Peyer's patch (tissue), 4 donors: Measurements from ENCODE around the gene NPAS4. TPM values are rescaled to one million over a fixed set of nuclear protein-coding genes. Genes with fewer than 3 reads are reported as not detected.

ENCODE experiments used
- DNase-seq, 3 donors: peaks; one replicate each; pipeline ENCODE4 v3.0.0-alpha.2; 2017 to 2019
- H3K27ac ChIP-seq, 4 donors: fragments of 200-600 bp; sonication (generic); one replicate each; pipeline ENCODE4 v1.5.1; 2016 to 2019
- H3K27me3 ChIP-seq, 2 donors: fragments of 200-600 bp; sonication (generic); one replicate each; pipeline ENCODE4 v1.5.1; 2019
- H3K36me3 ChIP-seq, 3 donors: fragments of 200-600 bp; sonication (generic); one replicate each; pipeline ENCODE4 v1.5.1; 2016 to 2019
- H3K4me1 ChIP-seq, 4 donors: fragments of 200-600 bp; sonication (generic); one replicate each; pipeline ENCODE4 v1.5.1; 2016 to 2019
- H3K4me3 ChIP-seq, 4 donors: fragments of 200-600 bp; sonication (generic); 1 replicate in 3 of 4; 2 replicates in 1 of 4; pipeline ENCODE4 v1.5.1; 2016 to 2019; ENCODE audit warnings: mild to moderate bottlenecking in 1 of 4
- H3K9me3 ChIP-seq, 4 donors: fragments of 200-600 bp; sonication (generic); one replicate each; pipeline ENCODE4 v1.5.1; 2016 to 2019; ENCODE audit warnings: mild to moderate bottlenecking in 1 of 4
- POLR2A ChIP-seq, 2 donors: fragments of 450-650 bp; IDR thresholded peaks; one replicate each; pipeline ENCODE4 v1.5.1; 2017; ENCODE audit warnings: antibody characterized with exemption in 2 of 2, mild to moderate bottlenecking in 2 of 2, moderate library complexity in 2 of 2
- total RNA-seq, 4 donors: library from RNA; depleted of rRNA; stranded (reverse); fragments of >200 nt; gene quantifications; one replicate each; pipeline ENCODE4 v1.1.0, GENCODE V29; 2016
- TF ChIP-seq, protein P1 (sequence below), 6 experiments: fragments of 450-650 bp in 4 of 6; fragments of 200-600 bp in 2 of 6; sonication (generic) in 1 of 6; IDR thresholded peaks; one replicate each; pipeline ENCODE4 v1.5.1; 2017 to 2019; ENCODE audit warnings: antibody characterized with exemption in 6 of 6, mild to moderate bottlenecking in 3 of 6, moderate library complexity in 1 of 6

Gene NPAS4
- total RNA-seq, 4 donors from 2014 or later, result not detected

DNA sequence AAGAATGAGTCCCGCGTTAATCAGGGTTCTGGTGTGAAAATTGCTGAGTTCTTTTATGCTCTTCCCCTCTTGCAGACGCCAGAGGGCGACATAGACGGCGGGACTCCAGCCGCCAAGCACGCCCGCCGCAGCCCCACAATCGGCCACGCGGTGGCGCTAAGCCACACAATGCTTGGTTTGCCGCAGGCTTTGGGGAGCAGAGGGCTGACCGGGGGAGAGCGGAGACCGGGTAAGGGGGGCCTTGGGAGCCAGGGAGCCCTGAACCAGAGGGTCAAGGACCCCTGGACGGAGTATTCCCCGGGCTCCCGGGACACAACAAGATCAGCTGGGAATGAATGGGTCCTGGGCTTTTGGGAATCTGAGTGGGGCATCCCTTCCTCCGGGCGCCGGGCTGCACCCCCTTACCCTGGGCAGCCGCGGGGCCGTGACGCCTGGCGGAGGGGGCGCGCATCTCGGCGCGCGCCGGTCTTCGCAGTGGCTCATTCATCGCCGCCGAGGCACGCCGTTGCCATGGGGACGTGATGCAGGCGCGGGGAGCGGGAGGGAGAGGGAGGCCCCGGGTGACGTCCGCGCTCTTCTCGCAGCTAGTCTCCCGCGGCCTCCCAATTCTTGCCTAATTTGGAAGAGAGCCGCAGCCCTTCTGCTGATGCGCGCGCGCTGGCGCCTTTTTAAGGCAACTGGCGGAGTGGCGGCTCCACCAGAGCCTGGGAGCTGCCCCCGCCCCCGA is 12.2 kb upstream of the NPAS4 start:
- Histone ChIP-seq H3K27me3 (no peaks in the 10 kb centered on the region), H3K27ac (peak overlapping the region in 3 of 4 donors; percentile 36 to 79 (median 40)), H3K36me3 (no peaks in the 10 kb centered on the region)

DNA sequence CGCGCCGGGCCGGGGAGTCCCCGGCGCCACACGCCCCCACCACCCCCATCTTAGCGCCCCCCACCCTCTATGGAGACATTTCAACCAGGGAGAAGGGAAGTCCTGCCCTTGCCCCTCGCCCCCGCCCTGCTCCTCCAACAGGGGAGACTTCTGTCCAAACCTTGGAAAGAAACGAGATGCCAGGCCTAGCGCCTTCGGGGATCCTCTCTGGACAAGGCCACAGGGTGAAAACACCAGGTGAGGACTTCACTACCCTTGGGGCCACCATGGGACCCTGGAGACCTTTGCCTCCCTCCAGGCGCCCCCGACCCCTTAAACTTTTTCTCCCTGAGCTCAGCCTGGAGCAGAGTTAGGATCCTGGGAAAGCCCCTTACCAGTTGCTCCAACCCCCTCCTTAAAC is 11.6 kb upstream of the NPAS4 start:
- DNase-seq, result no peak
- no peaks in the 10 kb centered on the region for H3K27me3 ChIP-seq
- no peaks in the 10 kb centered on the region for H3K9me3 ChIP-seq
- H3K27ac ChIP-seq, result peak overlapping the region in 3 of 4 donors; percentile 10 to 79 (median 40)
- H3K4me3 ChIP-seq, result peak overlapping the region in 3 of 4 donors; percentile 6 to 47 (median 45)
- TF ChIP-seq, protein P1, sequence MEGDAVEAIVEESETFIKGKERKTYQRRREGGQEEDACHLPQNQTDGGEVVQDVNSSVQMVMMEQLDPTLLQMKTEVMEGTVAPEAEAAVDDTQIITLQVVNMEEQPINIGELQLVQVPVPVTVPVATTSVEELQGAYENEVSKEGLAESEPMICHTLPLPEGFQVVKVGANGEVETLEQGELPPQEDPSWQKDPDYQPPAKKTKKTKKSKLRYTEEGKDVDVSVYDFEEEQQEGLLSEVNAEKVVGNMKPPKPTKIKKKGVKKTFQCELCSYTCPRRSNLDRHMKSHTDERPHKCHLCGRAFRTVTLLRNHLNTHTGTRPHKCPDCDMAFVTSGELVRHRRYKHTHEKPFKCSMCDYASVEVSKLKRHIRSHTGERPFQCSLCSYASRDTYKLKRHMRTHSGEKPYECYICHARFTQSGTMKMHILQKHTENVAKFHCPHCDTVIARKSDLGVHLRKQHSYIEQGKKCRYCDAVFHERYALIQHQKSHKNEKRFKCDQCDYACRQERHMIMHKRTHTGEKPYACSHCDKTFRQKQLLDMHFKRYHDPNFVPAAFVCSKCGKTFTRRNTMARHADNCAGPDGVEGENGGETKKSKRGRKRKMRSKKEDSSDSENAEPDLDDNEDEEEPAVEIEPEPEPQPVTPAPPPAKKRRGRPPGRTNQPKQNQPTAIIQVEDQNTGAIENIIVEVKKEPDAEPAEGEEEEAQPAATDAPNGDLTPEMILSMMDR (IDR thresholded peaks at IDR 0.05), result no peak
- no peak for TF ChIP-seq POLR2A (IDR thresholded peaks at IDR 0.05)
- no peaks in the 10 kb centered on the region for H3K36me3 ChIP-seq
- peaks cover 0 to 11% (median 3%) of the 10 kb centered on the region in 4 donors for H3K4me1 ChIP-seq

More for the DNA sequence above, 12.2 kb upstream of the NPAS4 start:
- Histone ChIP-seq H3K4me1 (peaks cover 0 to 11% (median 3%) of the 10 kb centered on the region in 4 donors), H3K4me3 (peak overlapping the region; percentile 6 to 47 (median 28)), H3K9me3 (no peaks in the 10 kb centered on the region)
- TF ChIP-seq, protein P1 (IDR thresholded peaks at IDR 0.05), result peak; percentile 99 to 100 (median 100)
- TF ChIP-seq POLR2A (IDR thresholded peaks at IDR 0.05), result no peak
- peak; percentile 89 to 95 (median 92) for DNase-seq

DNA sequence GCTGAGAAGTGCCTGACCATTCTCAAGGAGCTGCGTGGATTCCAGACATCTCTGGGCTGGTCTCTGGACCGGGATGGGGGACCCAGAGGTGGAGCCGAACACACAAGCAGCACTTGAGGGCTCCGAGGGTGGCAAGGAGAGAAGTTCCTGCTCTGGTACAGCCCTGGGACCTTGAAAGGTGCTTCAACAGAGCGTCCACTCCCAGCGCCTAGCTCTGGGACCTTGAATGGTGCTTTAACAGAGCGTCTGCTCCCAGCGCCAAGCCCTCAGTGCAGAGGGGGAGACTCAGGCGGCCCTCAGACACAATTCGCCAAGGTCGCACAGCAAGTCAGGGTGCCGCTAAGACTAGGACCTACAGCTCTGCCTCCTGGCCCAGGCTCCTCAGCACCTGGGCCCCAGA is 10.6 kb upstream of the NPAS4 start:
- H3K4me3 ChIP-seq, result no peak overlapping the region
- no peaks in the 10 kb centered on the region for H3K27me3 ChIP-seq
- no peak for DNase-seq
- TF ChIP-seq, protein P1 (IDR thresholded peaks at IDR 0.05), result no peak
- no peak for TF ChIP-seq POLR2A (IDR thresholded peaks at IDR 0.05)
- H3K4me1 ChIP-seq, result peaks cover 0 to 11% (median 3%) of the 10 kb centered on the region in 4 donors
- no peaks in the 10 kb centered on the region for H3K9me3 ChIP-seq
- no peaks in the 10 kb centered on the region for H3K36me3 ChIP-seq
- peak overlapping the region in 1 of 4 donors; percentile 2 for H3K27ac ChIP-seq

DNA sequence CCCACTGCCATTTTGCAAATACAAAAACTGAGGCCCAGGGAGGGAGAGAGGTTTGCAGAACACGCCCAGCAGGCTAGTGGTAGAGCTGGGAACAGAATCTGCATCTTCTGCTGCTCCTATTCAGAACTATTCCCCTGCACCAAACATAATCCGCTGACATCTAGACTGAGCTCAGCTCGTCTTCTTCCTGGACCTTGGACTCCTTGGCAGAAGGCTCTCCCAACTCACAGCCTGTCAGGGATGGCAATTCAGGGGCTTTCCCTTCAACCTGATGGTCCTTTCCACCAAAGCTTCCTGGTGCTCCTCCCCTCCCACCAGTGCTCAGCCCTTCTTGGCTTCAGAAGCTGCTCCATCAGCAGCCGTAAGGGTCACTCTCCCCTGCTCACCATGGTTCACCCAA is 9.5 kb upstream of the NPAS4 start:
- H3K4me1 ChIP-seq, result peaks cover 0 to 11% (median 3%) of the 10 kb centered on the region in 4 donors
- H3K9me3 ChIP-seq, result no peaks in the 10 kb centered on the region
- no peaks in the 10 kb centered on the region for H3K36me3 ChIP-seq
- no peaks in the 10 kb centered on the region for H3K27me3 ChIP-seq
- no peak for DNase-seq
- no peak overlapping the region for H3K4me3 ChIP-seq
- TF ChIP-seq, protein P1 (IDR thresholded peaks at IDR 0.05), result no peak
- no peak for TF ChIP-seq POLR2A (IDR thresholded peaks at IDR 0.05)
- no peak overlapping the region for H3K27ac ChIP-seq

DNA sequence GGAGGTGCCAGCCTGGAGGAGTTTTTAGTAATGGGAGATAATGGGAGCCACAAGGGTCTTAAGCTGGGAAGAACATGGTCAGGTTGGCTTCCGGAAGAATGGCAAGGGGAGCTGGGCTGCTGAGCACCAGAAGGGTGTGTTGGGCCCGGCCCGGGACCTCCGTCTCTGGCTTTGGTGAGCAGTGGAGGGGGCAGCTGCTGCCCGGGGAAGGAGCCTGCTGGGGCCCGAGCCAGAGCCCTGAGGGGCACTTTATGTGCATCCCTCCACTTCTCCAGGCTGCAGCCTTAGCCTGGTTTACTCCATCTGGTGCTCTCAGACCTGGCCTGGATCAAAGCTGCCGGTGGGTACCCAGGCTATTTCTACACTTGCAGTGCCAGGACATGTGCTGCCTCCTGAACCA is 8.7 kb upstream of the NPAS4 start:
- TF ChIP-seq, protein P1 (IDR thresholded peaks at IDR 0.05), result no peak
- no peak for TF ChIP-seq POLR2A (IDR thresholded peaks at IDR 0.05)
- DNase-seq, result no peak
- Histone ChIP-seq H3K36me3 (no peaks in the 10 kb centered on the region), H3K4me1 (peaks cover 0 to 11% (median 3%) of the 10 kb centered on the region in 4 donors), H3K9me3 (no peaks in the 10 kb centered on the region), H3K4me3 (no peak overlapping the region), H3K27ac (no peak overlapping the region), H3K27me3 (no peaks in the 10 kb centered on the region)
